GM21786 (cell line): ENCODE measurements around the gene STX16.

Source experiments
- ATAC-seq: cut with Tn5 transposase; IDR thresholded peaks from one replicate; pipeline ENCODE4 v1.9.1; 2021; ENCODE audit not compliant: unreplicated experiment

The STX16 gene

DNA sequence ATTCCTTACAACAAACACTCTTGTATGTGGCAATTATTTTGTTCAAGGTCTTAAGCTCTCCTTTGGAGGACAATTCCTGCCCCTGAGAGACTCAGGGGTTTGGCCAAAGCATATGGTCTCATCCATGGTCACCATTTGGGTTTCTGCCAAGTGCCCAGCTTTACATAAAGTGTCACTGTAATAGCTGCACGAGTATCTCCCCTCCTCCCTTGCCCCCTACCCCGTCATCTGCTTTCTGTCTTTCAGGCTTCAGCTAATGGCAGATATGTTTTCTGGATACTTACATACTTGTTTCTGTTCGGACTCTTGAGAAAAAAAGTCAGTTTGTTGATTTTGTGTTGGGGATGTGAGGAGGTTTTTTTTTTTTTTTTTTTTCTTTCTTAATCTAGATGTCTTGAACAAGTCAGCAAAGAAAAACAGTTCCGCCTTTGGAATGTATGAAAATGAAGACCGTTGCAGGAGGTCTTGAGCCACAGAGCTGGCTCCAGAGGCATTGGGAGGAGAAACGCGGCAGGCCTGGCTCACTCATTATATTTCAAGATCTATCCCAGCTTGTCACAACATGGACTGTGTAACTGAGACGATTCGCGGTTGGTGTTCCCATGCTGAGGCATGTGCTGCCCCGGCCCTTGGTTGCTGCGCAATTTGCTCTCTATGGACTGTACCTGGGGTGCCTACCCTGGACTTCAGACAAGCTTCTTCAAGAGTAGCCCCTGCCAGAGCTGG, 32.6 kb upstream of the STX16 start:
- ATAC-seq = no peak

DNA sequence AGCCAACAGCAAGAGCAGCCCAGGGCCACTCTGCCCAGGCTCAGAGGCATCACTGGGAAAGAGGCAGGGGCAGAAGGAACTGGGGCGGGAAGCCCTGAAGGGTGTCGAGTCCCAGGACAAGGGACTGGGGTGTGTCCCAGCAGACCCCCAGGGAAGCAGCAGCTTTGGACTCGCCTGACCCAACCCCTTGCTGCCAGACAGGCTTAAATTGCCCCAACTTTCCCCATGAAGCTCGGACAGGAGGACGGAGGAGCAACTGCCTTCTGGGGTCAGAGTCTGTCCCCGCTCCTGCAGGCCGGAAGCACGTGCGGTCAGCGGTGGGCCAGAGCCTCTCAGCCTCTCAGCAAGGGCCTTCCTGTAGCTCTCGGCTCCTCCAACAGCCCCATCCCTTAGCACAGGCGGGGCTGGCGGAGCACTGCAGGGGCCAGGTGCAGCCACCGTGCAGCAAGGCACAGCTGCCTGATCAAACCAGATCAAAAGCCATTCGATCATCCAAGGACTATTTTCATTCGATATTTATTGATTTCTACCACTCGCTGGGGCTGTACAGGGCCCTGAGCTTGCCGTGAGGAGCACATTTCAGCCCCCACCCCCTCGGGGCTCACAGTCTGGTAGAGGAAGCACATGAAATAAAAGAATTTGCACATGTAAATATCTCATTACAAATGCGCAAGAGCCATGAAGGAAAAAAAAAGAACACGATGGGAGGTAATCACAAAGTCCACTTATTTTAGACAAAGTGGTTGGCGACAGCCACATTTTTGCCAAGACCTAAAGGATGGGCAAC, 31.8 kb upstream of the STX16 start:
- no peak for ATAC-seq

DNA sequence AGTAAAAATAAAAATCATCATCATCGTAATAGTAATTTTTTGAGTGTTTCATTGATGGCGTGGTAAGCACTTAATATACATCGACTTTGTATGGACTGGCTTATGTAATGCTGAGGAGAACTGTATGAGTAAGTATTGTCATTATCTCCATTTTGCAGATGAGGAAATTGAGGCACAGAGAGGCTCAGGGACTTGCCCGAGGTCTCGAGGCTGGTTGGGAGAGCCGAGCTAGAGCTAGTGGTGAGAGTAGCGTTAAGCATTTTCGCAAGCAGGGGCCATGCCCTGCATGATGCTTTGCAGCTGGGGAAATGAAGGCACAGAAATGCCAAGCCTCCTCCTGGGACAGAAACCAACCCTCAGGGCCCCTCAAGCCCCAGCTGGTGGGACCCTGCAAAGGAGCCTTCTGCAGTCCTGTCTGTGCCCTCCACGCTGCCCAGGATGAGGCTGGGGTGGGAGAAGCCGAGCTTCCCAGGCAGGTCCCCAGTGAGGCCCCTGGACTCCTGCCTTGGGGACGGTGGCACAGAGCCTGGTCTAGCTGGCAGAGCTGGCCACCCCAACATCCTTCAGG, 31.1 kb upstream of the STX16 start:
- no peak for ATAC-seq

DNA sequence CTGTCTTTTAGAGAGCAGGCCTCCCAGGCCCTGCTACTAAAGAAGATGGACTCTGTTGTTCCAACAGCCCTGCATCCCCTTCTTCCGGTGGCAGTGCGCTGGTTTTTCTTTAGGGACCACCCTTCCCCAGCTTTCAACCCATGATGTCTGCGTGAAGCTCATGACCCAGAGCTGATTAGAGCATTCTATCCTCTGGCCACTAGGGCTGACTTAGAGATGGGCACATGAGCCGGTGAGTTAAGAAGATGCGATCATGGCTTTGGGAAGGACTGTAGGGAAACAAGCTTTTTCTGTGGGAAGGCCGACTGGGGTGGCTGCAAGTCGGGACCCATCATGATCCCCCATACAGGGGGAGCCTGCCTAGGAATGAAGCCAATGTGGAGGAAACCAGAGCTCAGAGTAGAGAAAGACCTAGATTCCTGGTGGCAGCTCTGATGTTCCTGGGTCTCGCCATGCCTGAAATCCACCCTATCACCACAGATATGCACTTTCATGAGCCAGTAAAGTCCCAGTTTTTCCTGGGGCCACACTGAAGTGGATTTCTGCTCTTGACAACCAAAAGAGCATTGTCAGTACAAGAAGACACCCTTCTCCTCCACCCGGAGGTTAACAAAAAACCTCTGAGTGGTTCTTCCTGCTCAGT, 29.1 kb upstream of the STX16 start:
- no peak for ATAC-seq

DNA sequence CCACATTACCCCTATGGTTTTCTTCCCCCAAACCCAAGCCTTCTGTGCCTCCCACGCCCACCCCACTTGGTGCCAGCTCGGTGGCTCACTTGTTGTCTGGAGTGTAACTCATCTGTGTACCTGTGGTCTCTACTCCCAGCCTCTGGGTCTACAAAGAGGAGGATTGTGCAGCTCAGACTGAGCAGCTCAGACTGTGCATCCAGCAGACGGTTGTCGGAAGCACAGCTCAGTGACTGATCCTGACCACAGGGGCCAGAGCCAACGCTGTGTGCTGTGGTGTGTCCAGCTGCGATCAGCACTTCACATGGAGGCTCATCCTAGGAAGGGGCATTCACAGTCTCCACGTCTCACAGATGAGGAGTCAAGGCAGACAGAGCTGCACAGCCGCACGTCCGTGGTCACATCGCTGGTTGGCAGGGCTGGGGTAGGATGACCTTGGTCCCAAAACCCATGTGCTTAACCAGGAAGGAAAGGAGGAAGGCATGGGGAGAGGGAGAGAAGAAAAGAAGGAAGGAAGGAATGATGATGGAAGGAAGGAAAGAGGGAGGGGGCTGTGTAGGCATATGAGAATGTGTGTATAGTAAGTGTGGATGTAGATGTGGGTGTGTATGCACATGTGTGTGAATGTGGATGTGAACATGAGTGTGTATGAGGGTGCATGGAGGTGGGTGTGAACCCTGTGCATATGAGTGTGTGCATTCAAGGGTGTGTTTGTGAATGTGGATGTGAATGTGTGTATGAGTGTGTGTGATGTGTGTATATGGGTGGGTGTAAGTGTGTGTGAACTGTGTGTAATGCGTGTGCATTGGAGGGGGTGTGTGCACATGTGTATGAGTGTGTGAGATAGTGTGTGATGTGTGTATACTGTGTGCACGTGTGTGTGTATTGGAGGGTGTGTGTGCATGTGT, 28.2 kb upstream of the STX16 start:
- ATAC-seq = no peak

DNA sequence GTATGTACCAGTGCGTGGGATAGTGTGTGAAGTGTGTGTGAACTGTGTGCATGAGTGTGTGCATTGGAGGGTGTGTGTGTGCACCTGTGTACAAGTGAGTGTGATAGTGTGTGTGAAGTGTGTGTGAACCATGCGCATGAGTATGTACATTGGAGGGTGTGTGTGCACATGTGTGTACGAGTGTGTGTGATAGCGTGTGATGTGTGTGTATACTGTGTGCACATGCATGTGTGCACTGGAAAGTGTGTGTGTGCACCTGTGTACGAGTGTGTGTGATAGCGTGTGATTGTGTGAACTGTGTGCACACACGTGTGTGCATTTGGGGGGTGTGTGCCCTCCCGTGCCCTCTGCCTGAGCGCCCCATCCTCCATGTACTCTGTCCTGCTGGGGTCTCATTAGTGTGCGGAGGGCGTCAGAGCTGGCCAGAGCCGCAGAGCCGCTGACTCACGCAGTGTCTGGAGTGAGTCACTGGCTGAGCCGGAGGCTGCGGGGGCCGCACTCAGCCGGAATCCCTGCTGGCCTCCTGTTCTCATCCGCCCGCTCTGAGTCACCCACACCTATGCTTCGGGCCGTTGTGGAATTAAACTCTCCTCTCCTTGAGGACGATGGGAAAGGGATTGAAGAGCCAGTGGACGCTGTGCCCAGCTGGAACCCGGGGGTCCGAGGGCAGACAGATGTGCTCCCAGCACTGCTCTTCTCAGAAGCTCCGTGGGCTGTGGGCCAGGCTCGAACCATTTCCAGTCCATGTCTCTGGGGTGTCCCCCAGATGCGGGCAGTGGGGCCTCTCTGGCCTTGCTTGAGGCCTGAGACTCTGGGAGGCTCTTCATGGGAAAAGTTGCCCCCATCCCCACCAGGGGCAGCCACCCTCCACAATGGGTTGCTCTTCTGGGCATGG, 27.3 kb upstream of the STX16 start:
- ATAC-seq = no peak

DNA sequence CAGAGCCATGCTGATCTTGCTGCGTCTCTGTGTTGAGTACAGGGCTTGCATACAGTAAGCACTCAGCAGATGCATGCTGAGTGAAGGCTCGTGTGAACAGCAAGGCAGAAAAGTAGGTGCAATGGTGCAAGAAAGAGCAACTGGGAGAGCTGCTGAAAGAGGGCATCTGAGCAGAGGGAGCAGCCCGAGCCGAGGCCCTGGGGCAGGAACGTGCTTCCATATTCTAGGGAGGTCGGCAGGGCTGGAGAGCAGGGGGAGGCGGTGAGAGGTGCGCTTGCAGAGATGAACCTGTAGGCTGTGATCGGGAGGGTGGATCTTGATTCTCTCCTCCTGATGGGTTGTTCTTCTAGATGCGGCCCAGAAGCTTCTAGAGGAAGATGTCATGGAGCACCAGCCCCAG, 26.4 kb upstream of the STX16 start:
- ATAC-seq = no peak

DNA sequence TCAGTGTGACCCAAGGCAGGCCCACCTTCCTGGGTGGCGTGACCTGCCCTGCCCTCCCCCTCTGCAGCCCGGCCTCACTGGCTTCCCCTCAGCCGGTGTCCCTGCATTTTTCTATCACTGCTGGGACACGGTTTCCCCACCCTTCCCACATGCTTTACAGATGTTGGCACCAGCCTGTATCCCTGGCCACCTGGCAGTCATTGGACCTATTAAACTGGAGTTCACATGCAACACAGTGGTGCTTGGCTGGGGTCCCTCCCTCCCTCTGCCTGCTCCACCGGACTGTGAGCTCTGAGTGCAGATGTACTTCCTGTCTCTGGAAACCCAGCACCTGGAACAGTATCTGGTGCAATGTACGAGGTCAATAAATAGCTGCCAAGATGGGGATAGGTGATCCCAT, 25.5 kb upstream of the STX16 start:
- no peak for ATAC-seq

DNA sequence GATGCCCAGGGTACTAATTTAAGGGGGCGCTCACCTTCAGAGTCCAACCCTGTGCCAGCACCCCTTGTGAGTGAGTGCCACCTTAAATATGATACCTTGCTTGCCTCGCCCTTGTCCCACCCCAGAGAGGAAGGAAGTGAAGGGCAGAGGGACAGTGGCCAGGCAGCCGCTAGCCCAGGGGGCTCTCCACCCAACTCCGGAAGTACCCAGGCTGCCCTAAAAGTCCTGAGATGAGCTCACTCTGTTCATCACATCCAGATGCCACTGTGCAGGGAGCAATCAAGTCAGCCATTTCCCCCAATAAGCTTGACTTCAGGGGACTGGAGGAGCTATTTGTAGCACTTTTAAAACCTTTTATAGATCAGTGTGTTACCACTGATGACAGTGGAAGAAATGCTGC, 25.0 kb upstream of the STX16 start:
- ATAC-seq = no peak

DNA sequence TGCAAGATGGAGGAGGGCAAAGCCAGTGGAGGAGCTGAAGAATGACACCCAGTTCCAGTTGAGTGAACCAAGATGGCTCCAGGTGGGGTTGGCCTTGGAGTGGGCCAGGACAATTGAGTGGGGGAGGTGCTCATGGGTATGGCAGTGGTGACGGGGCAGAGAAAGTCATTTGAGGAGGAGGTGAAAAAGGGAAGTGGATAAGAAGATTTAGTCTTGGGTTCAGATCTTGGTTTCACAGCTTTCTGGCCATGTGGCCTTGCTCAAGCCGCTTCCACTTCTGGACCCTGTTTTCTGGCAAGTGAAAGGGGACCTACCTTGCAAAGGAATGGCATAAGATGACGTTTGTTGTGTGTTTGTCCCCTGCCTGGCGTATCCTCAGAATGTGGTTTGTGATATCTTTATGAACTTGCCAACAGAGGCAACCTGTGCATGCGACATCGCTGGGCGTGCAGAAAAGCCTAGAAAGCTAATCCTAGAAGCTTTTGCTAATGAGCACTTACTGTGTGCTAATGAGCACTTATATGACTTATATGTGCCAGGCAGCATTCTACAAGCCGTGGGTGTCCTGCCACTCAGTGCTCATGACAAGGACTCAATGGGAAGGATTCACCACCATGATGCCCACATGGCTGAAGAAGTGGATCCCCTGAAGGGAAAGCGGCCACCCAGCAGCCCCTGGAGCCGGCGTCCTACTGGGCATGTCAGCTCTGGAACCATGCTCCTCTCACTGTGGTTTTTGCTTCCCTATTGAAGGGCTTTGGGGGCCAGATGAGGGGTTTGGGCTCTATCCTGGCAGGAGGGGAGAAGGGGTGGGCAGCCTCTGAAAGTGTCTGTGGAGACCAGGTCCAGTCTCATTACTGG, 23.6 kb upstream of the STX16 start:
- peak; percentile 43 for ATAC-seq

DNA sequence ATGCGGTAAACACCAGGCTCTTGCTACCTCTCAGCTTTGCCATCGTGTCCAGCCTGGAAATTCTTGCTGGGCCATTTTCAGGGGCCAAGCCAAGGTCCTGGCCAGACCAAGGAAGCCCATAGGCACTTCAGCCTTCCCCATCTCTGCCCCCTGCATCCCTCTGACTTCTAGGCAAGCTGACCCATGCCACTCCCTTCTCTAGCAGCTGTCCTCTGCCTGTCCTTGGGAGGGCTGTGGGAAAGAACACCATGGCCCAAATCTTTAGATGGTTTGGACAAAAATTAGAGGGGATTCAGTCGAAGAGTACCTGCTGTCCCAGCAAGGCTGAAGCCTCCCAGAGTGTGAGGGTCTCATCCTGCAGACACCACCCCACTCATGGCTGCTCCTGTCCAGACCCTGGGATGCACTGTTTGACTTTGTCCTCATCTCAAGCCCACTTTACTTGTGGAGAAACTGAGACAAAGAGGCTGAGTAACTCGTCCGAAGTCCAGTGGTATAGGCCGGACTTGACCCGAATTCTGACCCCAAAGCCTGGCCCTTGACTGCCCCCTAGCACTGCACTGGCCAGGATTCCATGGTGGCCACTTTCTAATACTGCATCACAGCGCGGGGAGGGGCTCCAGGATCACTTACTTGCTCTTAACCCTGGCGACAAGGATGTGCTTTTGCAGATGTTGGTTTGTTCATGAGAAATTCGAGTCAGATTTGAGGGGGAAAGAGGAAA, 22.4 kb upstream of the STX16 start:
- ATAC-seq = no peak

DNA sequence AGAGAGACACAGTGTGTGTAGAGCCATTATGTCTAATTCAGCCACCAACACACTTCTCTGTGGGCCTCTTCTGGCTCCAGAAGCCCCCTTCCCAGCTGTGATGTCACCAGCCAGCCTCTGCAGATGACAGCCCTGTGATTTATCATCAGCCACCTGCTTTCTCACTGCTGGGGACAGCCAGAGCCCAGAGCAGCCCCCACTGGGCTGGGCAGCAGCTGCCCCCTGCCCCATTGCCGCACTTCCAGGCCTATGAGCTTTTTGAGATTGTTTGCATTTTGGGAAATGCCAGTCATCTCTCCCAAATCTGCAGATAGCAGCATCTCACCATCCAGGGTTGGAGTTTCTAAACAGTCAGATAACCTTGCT, 21.9 kb upstream of the STX16 start:
- ATAC-seq = no peak

DNA sequence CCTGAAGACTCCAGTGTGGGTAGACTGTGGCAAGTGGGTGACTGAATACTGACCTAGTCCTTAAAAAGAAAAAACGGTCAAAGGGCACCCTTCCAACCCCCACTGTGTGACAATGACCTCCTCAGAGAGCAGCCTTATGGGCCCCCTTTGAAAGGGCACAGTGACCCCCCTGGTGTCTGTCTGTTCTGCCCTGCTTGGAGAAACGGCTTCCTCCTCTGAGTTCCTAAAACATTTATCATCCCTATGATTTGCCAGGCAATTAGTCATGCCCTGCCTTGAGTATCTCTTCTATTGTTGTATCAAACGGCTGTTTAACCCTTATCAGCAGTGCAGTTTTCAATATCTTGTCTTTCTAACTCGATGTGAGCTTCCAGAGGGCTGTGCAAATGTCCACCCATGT, 21.0 kb upstream of the STX16 start:
- ATAC-seq = no peak

DNA sequence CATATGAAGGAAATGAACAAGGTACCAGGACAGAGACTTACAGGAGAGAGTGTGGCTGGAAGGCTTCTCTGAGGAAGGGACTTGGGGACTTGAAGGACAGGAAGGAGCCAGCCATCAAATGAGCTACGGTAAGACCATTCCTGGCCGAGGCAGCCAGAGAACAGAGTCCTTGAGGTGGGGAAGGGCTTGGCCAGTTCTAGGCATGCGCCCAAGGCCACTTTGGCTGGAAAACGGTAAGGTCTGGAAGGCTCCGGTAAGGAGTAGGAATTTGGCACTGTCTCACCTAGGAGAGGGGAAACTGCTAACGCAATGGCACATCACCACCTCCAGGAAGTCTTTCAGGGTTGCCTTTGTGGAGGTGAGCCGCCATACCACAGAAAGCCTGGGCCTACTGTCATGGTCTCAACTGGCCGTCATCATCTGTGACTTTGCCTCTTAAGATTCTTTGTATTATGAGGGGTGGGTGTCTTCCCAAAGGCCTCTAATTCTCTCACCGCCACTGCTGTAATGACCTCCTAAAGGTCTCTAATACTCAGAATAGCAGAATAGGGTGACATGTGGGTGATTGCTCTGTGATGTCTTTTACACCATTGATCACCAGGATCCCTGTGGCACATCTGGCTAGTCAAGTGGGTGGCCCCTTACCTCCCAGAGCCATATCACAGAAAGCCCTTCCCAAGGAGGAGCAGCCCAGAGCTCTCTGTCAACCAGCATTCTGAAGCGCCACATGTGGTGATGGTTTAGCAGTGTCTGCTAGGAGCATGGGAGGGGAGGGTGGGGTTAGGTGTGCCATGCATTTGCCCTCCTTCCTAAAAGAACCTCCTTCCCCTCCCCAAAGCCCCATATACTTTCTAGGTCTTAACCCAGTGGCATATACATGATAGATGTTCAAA, 17.7 kb upstream of the STX16 start:
- ATAC-seq = no peak

DNA sequence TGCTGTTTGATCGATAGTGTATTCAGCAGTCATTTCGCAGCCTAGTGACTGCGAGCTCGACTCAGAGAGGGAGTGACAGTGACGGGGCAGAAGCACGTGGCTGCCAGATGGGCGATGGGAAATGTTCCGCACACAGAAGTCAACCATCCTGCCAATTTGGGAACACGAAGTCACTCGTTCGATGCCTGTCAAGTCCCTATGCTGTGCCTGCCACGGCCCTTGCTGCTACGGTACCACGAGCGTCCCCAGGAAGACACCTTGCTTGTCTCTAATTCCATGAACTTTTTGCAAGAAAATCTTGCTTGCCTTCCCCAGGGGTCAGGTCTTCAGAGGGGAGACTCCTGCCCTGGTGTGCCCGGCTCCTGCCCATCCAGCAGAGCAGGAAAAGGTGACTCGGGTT, 17.0 kb upstream of the STX16 start:
- no peak for ATAC-seq

DNA sequence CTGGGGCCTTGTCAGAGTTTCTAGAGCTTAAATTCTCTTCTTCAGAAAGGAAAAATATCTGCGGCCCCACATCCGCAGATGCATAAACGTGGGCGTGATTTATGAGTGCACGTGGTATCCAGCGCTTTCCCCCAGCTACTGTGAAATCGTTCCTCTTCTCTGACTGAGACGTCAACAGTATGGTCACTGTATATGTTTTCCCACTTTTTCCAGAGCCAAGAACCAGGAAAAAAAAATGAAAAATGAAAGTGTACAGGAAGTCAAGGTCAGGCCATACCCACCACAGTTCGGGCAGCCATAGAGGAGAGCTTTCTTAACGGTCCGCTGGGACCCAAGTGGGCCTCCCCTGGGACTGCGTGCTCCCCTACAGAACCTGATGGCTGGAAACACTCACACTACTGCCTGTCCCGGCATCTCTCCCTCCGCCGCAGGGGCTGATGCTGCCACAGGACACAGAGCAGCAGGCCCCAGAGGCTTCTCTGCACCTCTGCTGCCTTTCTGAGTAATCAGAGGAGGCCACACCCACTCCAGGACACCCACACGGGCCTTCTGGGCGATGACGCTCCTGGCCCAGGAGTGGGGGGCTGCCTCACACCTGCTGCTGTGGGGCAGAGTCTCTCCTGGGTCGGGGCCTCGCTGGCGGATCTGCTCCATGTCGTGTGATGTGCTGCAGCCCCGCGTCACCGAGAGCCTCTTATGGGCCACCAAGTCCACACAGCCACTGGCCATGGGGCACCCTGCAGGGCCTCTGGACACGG, 16.4 kb upstream of the STX16 start:
- ATAC-seq = no peak

DNA sequence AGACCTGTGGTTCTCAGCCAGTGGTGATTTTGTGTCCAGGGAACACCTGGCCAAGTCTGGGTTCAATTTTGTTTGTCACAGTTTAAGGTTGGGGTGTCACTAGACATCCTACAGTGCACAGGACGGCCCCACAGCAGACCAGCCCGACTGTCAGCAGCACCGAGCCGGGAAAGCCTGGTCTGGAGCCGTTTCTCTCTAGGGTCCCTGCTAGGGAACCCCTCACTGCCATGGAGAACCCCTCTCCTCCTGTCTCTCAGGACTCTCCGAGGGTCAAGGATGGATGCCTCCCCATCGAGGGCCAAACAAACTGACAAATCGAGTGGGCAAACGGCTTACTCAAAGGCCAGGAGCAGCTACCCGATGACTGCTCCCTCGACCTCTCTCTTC, 15.8 kb upstream of the STX16 start:
- no peak for ATAC-seq
